H1 (cell line): ENCODE results near the gene S100A16. TPM values are rescaled to one million over a fixed set of nuclear protein-coding genes. Genes with fewer than 3 reads are reported as not detected.

Experiments used
- CTCF ChIA-PET: fragments of 300-600 bp; sonication (Branson Sonifier 250); formaldehyde crosslinking; loops from one replicate; lab custom pipeline; 2021; ENCODE audit not compliant: partially characterized antibody; lab: Charles Lee
- POLR2A ChIA-PET: fragments of 300-600 bp; sonication (Branson Sonifier 250); formaldehyde crosslinking; loops from one replicate; lab custom pipeline; 2021; ENCODE audit warnings: inconsistent platforms; ENCODE audit not compliant: partially characterized antibody; lab: Charles Lee
- DNase-seq, 2 experiments: peaks; one replicate each; pipeline versions ENCODE4 v3.0.0 to v3.0.0-alpha.2; 2010 to 2022; ENCODE audit warnings: low spot score in 2 of 2, low read depth in 1 of 2, mixed read lengths in 1 of 2
- FAIRE-seq: peaks from 2 replicates; lab custom pipeline; 2011; peaks lifted over from hg19 to GRCh38; lab: Jason Lieb, UNC
- H2AFZ ChIP-seq: 2 replicates; pipeline ENCODE4 v1.8.1; 2012; ENCODE audit warnings: low read length, inconsistent platforms
- H2AK5ac ChIP-seq: 2 replicates; pipeline ENCODE4 v1.6.1; 2013; ENCODE audit warnings: low read depth, low read length
- H2BK120ac ChIP-seq: replicated peaks from 2 replicates; pipeline ENCODE3; 2013; ENCODE audit warnings: low read depth, low read length, inconsistent platforms
- H2BK12ac ChIP-seq: 2 replicates; pipeline ENCODE4 v1.6.1; 2013; ENCODE audit warnings: low read depth, low read length
- H2BK15ac ChIP-seq: 2 replicates; pipeline ENCODE4 v1.6.1; 2013; ENCODE audit warnings: low read length
- H2BK20ac ChIP-seq: 2 replicates; pipeline ENCODE4 v1.6.1; 2013; ENCODE audit warnings: low read length
- H2BK5ac ChIP-seq: 2 replicates; pipeline ENCODE4 v1.6.1; 2013; ENCODE audit warnings: low read depth, low read length
- H3K14ac ChIP-seq: 2 replicates; pipeline ENCODE4 v1.6.1; 2013; ENCODE audit warnings: inconsistent platforms; ENCODE audit not compliant: insufficient read length
- H3K18ac ChIP-seq: 2 replicates; pipeline ENCODE4 v1.6.1; 2013; ENCODE audit warnings: low read length; ENCODE audit errors: extremely low read depth
- H3K23ac ChIP-seq: 2 replicates; pipeline ENCODE4 v1.6.1; 2013; ENCODE audit warnings: inconsistent platforms; ENCODE audit not compliant: insufficient read length
- H3K23me2 ChIP-seq: 2 replicates; pipeline ENCODE4 v1.6.1; 2013; ENCODE audit warnings: low read depth, low read length
- H3K27ac ChIP-seq: 2 replicates; pipeline ENCODE4 v1.6.1; 2011; ENCODE audit warnings: low read depth, low read length, inconsistent platforms
- H3K27me3 ChIP-seq, 4 experiments: replicated peaks in 1 of 4; 1 replicate in 1 of 4; 2 replicates in 3 of 4; pipeline versions ENCODE4 v1.6.1 to v1.8.1; 2011 to 2013; ENCODE audit warnings: low read length in 3 of 4, mild to moderate bottlenecking in 3 of 4, inconsistent platforms in 2 of 4, mixed read lengths in 2 of 4, moderate library complexity in 1 of 4; ENCODE audit not compliant: control insufficient read depth in 3 of 4, insufficient read depth in 3 of 4; ENCODE audit errors: extremely low read depth in 1 of 4
- H3K36me3 ChIP-seq, 4 experiments: 2 replicates each; pipeline versions ENCODE4 v1.6.1 to v1.8.1; 2011 to 2013; ENCODE audit warnings: mild to moderate bottlenecking in 4 of 4, low read length in 3 of 4, moderate library complexity in 2 of 4, control low read depth in 1 of 4, inconsistent platforms in 1 of 4; ENCODE audit not compliant: insufficient read depth in 4 of 4, control insufficient read depth in 2 of 4
- H3K4ac ChIP-seq: replicated peaks from 2 replicates; pipeline ENCODE3; 2013; ENCODE audit warnings: low read length, low read depth, mixed read lengths, inconsistent platforms; ENCODE audit not compliant: insufficient read length
- H3K4me1 ChIP-seq, 4 experiments: replicated peaks in 1 of 4; 1 replicate in 1 of 4; 2 replicates in 3 of 4; pipeline versions ENCODE4 v1.6.1 to v1.8.1; 2011 to 2013; ENCODE audit warnings: low read length in 3 of 4, inconsistent platforms in 2 of 4, mixed read lengths in 1 of 4; ENCODE audit not compliant: insufficient read depth in 4 of 4, control insufficient read depth in 3 of 4
- H3K4me2 ChIP-seq, 2 experiments: 2 replicates each; pipeline versions ENCODE4 v1.6.1 to v1.8.1; 2011 to 2013; ENCODE audit warnings: low read depth in 2 of 2, low read length in 2 of 2, control low read depth in 1 of 2, inconsistent platforms in 1 of 2, mild to moderate bottlenecking in 1 of 2; ENCODE audit not compliant: insufficient read depth in 1 of 2
- H3K4me3 ChIP-seq, 4 experiments: fragments of 200-600, 300-600 bp in 1 of 4; sonication (generic), shearing (Covaris generic), sonication (Bioruptor Twin) in 1 of 4; 2 replicates each; pipeline versions ENCODE4 v1.5.1 to v1.8.1; 2011 to 2016; ENCODE audit warnings: low read length in 4 of 4, low read depth in 3 of 4, control low read depth in 2 of 4, inconsistent platforms in 2 of 4, mild to moderate bottlenecking in 2 of 4, mixed read lengths in 1 of 4, moderate library complexity in 1 of 4; ENCODE audit not compliant: insufficient read depth in 2 of 4; ENCODE audit errors: extremely low read depth in 1 of 4
- H3K56ac ChIP-seq: replicated peaks from 2 replicates; pipeline ENCODE3; 2013; ENCODE audit warnings: low read depth, mild to moderate bottlenecking, mixed read lengths, low read length, inconsistent platforms; ENCODE audit not compliant: insufficient read length
- H3K79me1 ChIP-seq: 2 replicates; pipeline ENCODE4 v1.6.1; 2013; ENCODE audit warnings: low read depth, low read length, control low read depth
- H3K79me2 ChIP-seq, 2 experiments: 2 replicates each; pipeline versions ENCODE4 v1.6.1 to v1.8.1; 2012 to 2013; ENCODE audit warnings: low read length in 2 of 2, mild to moderate bottlenecking in 2 of 2, inconsistent platforms in 1 of 2; ENCODE audit not compliant: insufficient read depth in 2 of 2, control insufficient read depth in 1 of 2
- H3K9ac ChIP-seq, 4 experiments: replicated peaks in 1 of 4; 1 replicate in 1 of 4; 2 replicates in 3 of 4; pipeline versions ENCODE4 v1.6.1 to v1.8.1; 2011 to 2013; ENCODE audit warnings: low read depth in 3 of 4, low read length in 3 of 4, control low read depth in 2 of 4, mild to moderate bottlenecking in 2 of 4, moderate library complexity in 2 of 4, inconsistent platforms in 1 of 4; ENCODE audit errors: extremely low read depth in 1 of 4
- H3K9me3 ChIP-seq, 2 experiments: 2 replicates each; pipeline versions ENCODE4 v1.6.1 to v1.8.1; 2012 to 2013; ENCODE audit warnings: mild to moderate bottlenecking in 2 of 2, moderate library complexity in 2 of 2, control low read depth in 1 of 2, inconsistent platforms in 1 of 2, low read depth in 1 of 2, low read length in 1 of 2, mixed read lengths in 1 of 2; ENCODE audit not compliant: insufficient read depth in 2 of 2
- H4K20me1 ChIP-seq, 2 experiments: replicated peaks in 1 of 2; 2 replicates each; pipeline versions ENCODE3 to v1.8.1; 2011 to 2013; ENCODE audit warnings: inconsistent platforms in 2 of 2, low read length in 2 of 2, mild to moderate bottlenecking in 1 of 2; ENCODE audit not compliant: insufficient read depth in 2 of 2, control insufficient read depth in 1 of 2
- H4K5ac ChIP-seq: 2 replicates; pipeline ENCODE4 v1.6.1; 2013; ENCODE audit warnings: low read length, low read depth, mixed read lengths, inconsistent platforms; ENCODE audit not compliant: insufficient read length
- H4K8ac ChIP-seq: 2 replicates; pipeline ENCODE4 v1.8.0; 2013; ENCODE audit warnings: mild to moderate bottlenecking, moderate library complexity, low read length, inconsistent platforms; ENCODE audit not compliant: insufficient read depth; ENCODE audit errors: extremely low read depth
- H4K91ac ChIP-seq: replicated peaks from 2 replicates; pipeline ENCODE3; 2013; ENCODE audit warnings: low read length, mixed read lengths, inconsistent platforms; ENCODE audit not compliant: insufficient read length
- ASH2L ChIP-seq: fragments of 200-600, 300-600 bp; sonication (generic); IDR thresholded peaks from one replicate; pipeline ENCODE4 v1.7.1; 2017; ENCODE audit warnings: low read length
- BRCA1 ChIP-seq: IDR thresholded peaks from 2 replicates; pipeline ENCODE4 v1.6.1; 2012; ENCODE audit warnings: low read depth, low read length, improper control_type of control experiment
- CHD2 ChIP-seq: IDR thresholded peaks from 2 replicates; pipeline ENCODE4 v1.6.1; 2012; ENCODE audit warnings: low read length, improper control_type of control experiment
- JUN ChIP-seq: IDR thresholded peaks from 2 replicates; pipeline ENCODE4 v1.6.1; 2011; ENCODE audit warnings: low read depth, mild to moderate bottlenecking, improper control_type of control experiment, low read length
- KDM4A ChIP-seq: IDR thresholded peaks from one replicate; pipeline ENCODE4 v1.7.1; 2012; ENCODE audit warnings: low read depth, mild to moderate bottlenecking, moderate library complexity, low read length, inconsistent platforms; ENCODE audit not compliant: severe bottlenecking
- NANOG ChIP-seq: IDR thresholded peaks from 2 replicates; pipeline ENCODE4 v1.6.1; 2011; ENCODE audit warnings: low read length, low read depth, mild to moderate bottlenecking, inconsistent platforms; ENCODE audit not compliant: insufficient read depth, poor library complexity, severe bottlenecking
- RNF2 ChIP-seq: fragments of 200-900, 300-1000 bp; sonication (generic); IDR thresholded peaks from 2 replicates; pipeline ENCODE4 v1.7.1; 2016; ENCODE audit warnings: borderline replicate concordance, low read depth, mild to moderate bottlenecking, antibody characterized with exemption, low read length; ENCODE audit not compliant: poor library complexity, severe bottlenecking; ENCODE audit errors: missing control alignments
- SIRT6 ChIP-seq: IDR thresholded peaks from one replicate; pipeline ENCODE4 v1.7.1; 2012; ENCODE audit warnings: low read length, inconsistent platforms
- SIX5 ChIP-seq: IDR thresholded peaks from 2 replicates; pipeline ENCODE4 v1.6.1; 2011; ENCODE audit warnings: mild to moderate bottlenecking, low read depth, low read length
- SP1 ChIP-seq: IDR thresholded peaks from 2 replicates; pipeline ENCODE4 v1.6.1; 2011; ENCODE audit warnings: low read depth, low read length
- TBP ChIP-seq: IDR thresholded peaks from 2 replicates; pipeline ENCODE4 v1.6.1; 2011; ENCODE audit warnings: low read depth, low read length, improper control_type of control experiment
- WGBS, 2 experiments: shearing (Covaris generic) in 1 of 2; methylation state at CpG; one replicate each; pipeline versions ENCODE4 v1.1.6 to v1.1.7; 2013 to 2015; ENCODE audit warnings: low lambda C conversion rate in 2 of 2, mixed read lengths in 2 of 2, inconsistent platforms in 1 of 2, low coverage in 1 of 2, missing lambda C conversion rate in 1 of 2; ENCODE audit not compliant: insufficient replicate concordance in 2 of 2, insufficient coverage in 1 of 2, insufficient read length in 1 of 2; ENCODE audit errors: extremely low coverage in 1 of 2, missing lambda C conversion rate in 1 of 2; 5-methylcytosine and 5-hydroxymethylcytosine counted together
- polyA plus RNA-seq, 7 experiments: library from polyadenylated mRNA; depleted of rRNA in 3 of 7; stranded (reverse) in 5 of 7; unstranded in 2 of 7; fragments of >200 nt in 5 of 7; fragments of 200-250 nt in 2 of 7; gene quantifications; 1 replicate in 5 of 7; 2 replicates in 1 of 7; 4 replicates in 1 of 7; pipeline versions ENCODE4 v1.2.1 to v1.2.3, GENCODE V29; 2011 to 2013; ENCODE audit warnings: missing spikeins in 2 of 7, mixed read lengths in 2 of 7
- total RNA-seq: library from RNA; stranded (reverse); fragmentation: NEBNext Ultra II Directional; extraction: Animal tissue kit (Norgen Biotek cat#: 25700); gene quantifications from 2 replicates; pipeline ENCODE4 v1.2.1, GENCODE V29; 2021

The S100A16 gene
- total and polyA plus RNA-seq, 2 of the 8 experiments (the other 6 are each of a cell fraction or from before 2014, with no cell fraction given) = 14.9 to 61.4 TPM

- DNase-seq (no peak), FAIRE-seq (no peak)
- peaks cover 0 to 6% (median 0%) of the 10 kb centered on the region in 4 experiments; a peak in 4 of 8 replicates for H3K36me3 ChIP-seq
- TF ChIP-seq NANOG (no peak), BRCA1 (no peak), SIX5 (no peak), SP1 (no peak), KDM4A (no peak), SIRT6 (no peak), JUN (no peak), TBP (no peak), CHD2 (no peak), RNF2 (no peak), ASH2L (no peak)
- no peak overlapping the region for H2BK20ac ChIP-seq
- WGBS, 2 experiments = 95% methylated on average over 7 of the region's 7 CpGs; no CpG with 5 or more reads in 1 of the 2 experiments
- H2BK12ac ChIP-seq = no peak overlapping the region
- no peak overlapping the region for H3K27ac ChIP-seq
- no peak overlapping the region for H2BK120ac ChIP-seq
- H3K4ac ChIP-seq = peak overlapping the region; percentile 40
- H4K20me1 ChIP-seq = no peaks in the 10 kb centered on the region
- H2BK15ac ChIP-seq = no peak overlapping the region
- peak overlapping the region; percentile 27 for H4K91ac ChIP-seq
- H3K4me3 ChIP-seq = no peak overlapping the region
- H2BK5ac ChIP-seq = 0 out of 2 replicates have a peak overlapping the region, but pooled peaks have one; percentile 8
- H3K23ac ChIP-seq = no peak overlapping the region
- H4K8ac ChIP-seq = no peak overlapping the region
- no peaks in the 10 kb centered on the region for H3K79me1 ChIP-seq
- no peak overlapping the region for H2AFZ ChIP-seq
- H3K56ac ChIP-seq = no peak overlapping the region
- H3K4me1 ChIP-seq = peaks cover 0 to 21% (median 11%) of the 10 kb centered on the region in 4 experiments; a peak in 6 of 7 replicates
- no peak overlapping the region for H3K4me2 ChIP-seq
- no peak overlapping the region for H2AK5ac ChIP-seq
- no peaks in the 10 kb centered on the region for H3K79me2 ChIP-seq
- no peak overlapping the region for H3K9ac ChIP-seq
- no peaks in the 10 kb centered on the region for H3K9me3 ChIP-seq
- H3K18ac ChIP-seq = no peak overlapping the region
- H3K27me3 ChIP-seq = no peaks in the 10 kb centered on the region; a peak in 1 of 7 replicates
- peaks cover 3% of the 10 kb centered on the region for H3K23me2 ChIP-seq
- CTCF ChIA-PET = interaction anchor here (0.8 to 15.9 kb wide), 14 partner anchors 8 to 261 kb away, joined by 3 to 224 read pairs (median 18); partner anchors contain the start of genes S100A1, S100A13, S100A2 and S100A6
- POLR2A ChIA-PET = interaction anchor here (0.8 to 15.3 kb wide), 6 partner anchors 13 to 228 kb away, joined by 3 to 261 read pairs (median 3); partner anchors contain the start of genes CHTOP, S100A1 and S100A13
- no peak overlapping the region for H3K14ac ChIP-seq
- H4K5ac ChIP-seq = no peak overlapping the region
These were observed 2.0 kb upstream of the S100A16 start for GRCh38 chr1:153614906-153615305.
